SK-N-SH treated with all-trans-retinoic acid at 6 μM for 48 hours (cell line): ENCODE measurements around the gene NFKBIB.
"Not testable (repeated sequence)": the region's sequence is repeated elsewhere in the genome, so short reads cannot be mapped to it uniquely, and the experiment has no call there.

Experiments used
- ATAC-seq: fragments of 200-7000 bp; cut with Tn5 transposase; 3 replicates; pipeline ENCODE4 v1.9.1; 2020; ENCODE audit warnings: mild to moderate bottlenecking, moderate library complexity
- ARNTL ChIP-seq: fragments of 450-650 bp; formaldehyde crosslinking; IDR thresholded peaks from 2 replicates; pipeline ENCODE4 v1.5.0; 2020; ENCODE audit warnings: low read depth, mild to moderate bottlenecking, moderate library complexity, borderline replicate concordance
- BACH2 ChIP-seq: fragments of 250-450 bp; sonication (Bioruptor Pico); IDR thresholded peaks from 2 replicates; pipeline ENCODE4 v1.9.0; 2021; ENCODE audit warnings: mild to moderate bottlenecking, borderline replicate concordance
- CREB5 ChIP-seq: fragments of 250-450 bp; sonication (Bioruptor Pico); IDR thresholded peaks from 2 replicates; pipeline ENCODE4 v1.5.1; 2020; ENCODE audit warnings: low read depth, mild to moderate bottlenecking, moderate library complexity
- CSDC2 ChIP-seq: fragments of 250-450 bp; sonication (Bioruptor Pico); IDR thresholded peaks from 2 replicates; pipeline ENCODE4 v1.5.0; 2020; ENCODE audit warnings: mild to moderate bottlenecking, moderate library complexity
- CSRNP3 ChIP-seq: fragments of 250-450 bp; sonication (Bioruptor Pico); IDR thresholded peaks from 2 replicates; pipeline ENCODE4 v1.5.1; 2021; ENCODE audit warnings: mild to moderate bottlenecking, moderate library complexity
- ESRRG ChIP-seq: fragments of 250-450 bp; sonication (Bioruptor Pico); IDR thresholded peaks from 2 replicates; pipeline ENCODE4 v1.6.1; 2021; ENCODE audit warnings: mild to moderate bottlenecking
- GLIS3 ChIP-seq: fragments of 250-450 bp; sonication (Bioruptor Pico); IDR thresholded peaks from 2 replicates; pipeline ENCODE4 v1.5.0; 2020; ENCODE audit warnings: mild to moderate bottlenecking, moderate library complexity
- ISL1 ChIP-seq: fragments of 250-450 bp; sonication (Bioruptor Pico); IDR thresholded peaks from 2 replicates; pipeline ENCODE4 v2.1.2; 2022; ENCODE audit warnings: mild to moderate bottlenecking, moderate library complexity
- OSR1 ChIP-seq: fragments of 250-450 bp; sonication (Bioruptor Pico); IDR thresholded peaks from 2 replicates; pipeline ENCODE4 v1.8.0; 2022; ENCODE audit warnings: moderate library complexity, mild to moderate bottlenecking, inconsistent platforms
- PATZ1 ChIP-seq: fragments of 250-450 bp; sonication (Bioruptor Pico); IDR thresholded peaks from 2 replicates; pipeline ENCODE4 v1.8.0; 2020; ENCODE audit warnings: mild to moderate bottlenecking, moderate library complexity, borderline replicate concordance
- POU6F1 ChIP-seq: fragments of 250-450 bp; sonication (Bioruptor Pico); IDR thresholded peaks from 2 replicates; pipeline ENCODE4 v1.8.0; 2021; ENCODE audit warnings: low read depth, mild to moderate bottlenecking, moderate library complexity, borderline replicate concordance
- PPARA ChIP-seq: fragments of 250-450 bp; sonication (Bioruptor Pico); IDR thresholded peaks from 2 replicates; pipeline ENCODE4 v1.5.0; 2020; ENCODE audit warnings: mild to moderate bottlenecking, borderline replicate concordance
- RARB ChIP-seq: fragments of 250-450 bp; sonication (Bioruptor Pico); IDR thresholded peaks from 2 replicates; pipeline ENCODE4 v1.8.0; 2021; ENCODE audit warnings: mild to moderate bottlenecking, moderate library complexity
- SNAI2 ChIP-seq: fragments of 250-450 bp; sonication (Bioruptor Pico); IDR thresholded peaks from 2 replicates; pipeline ENCODE4 v1.5.0; 2020; ENCODE audit warnings: mild to moderate bottlenecking, moderate library complexity
- TCF4 ChIP-seq: fragments of 250-450 bp; sonication (Bioruptor Pico); IDR thresholded peaks from 2 replicates; pipeline ENCODE4 v1.8.0; 2021; ENCODE audit warnings: mild to moderate bottlenecking, moderate library complexity, borderline replicate concordance
- TOX ChIP-seq: fragments of 250-450 bp; sonication (Bioruptor Pico); IDR thresholded peaks from 2 replicates; pipeline ENCODE4 v1.8.0; 2021; ENCODE audit warnings: mild to moderate bottlenecking, moderate library complexity, borderline replicate concordance
- TSHZ2 ChIP-seq: fragments of 250-450 bp; sonication (Bioruptor Pico); IDR thresholded peaks from 2 replicates; pipeline ENCODE4 v1.5.0; 2020; ENCODE audit warnings: mild to moderate bottlenecking, moderate library complexity
- ZC3H10 ChIP-seq: fragments of 250-450 bp; sonication (Bioruptor Pico); IDR thresholded peaks from 2 replicates; pipeline ENCODE4 v1.5.1; 2021; ENCODE audit warnings: mild to moderate bottlenecking, moderate library complexity
- ZFP3 ChIP-seq: fragments of 250-450 bp; sonication (Bioruptor Pico); IDR thresholded peaks from 2 replicates; pipeline ENCODE4 v1.5.0; 2020; ENCODE audit warnings: mild to moderate bottlenecking, moderate library complexity
- ZFP30 ChIP-seq: fragments of 450-650 bp; formaldehyde crosslinking; IDR thresholded peaks from 2 replicates; pipeline ENCODE4 v1.5.0; 2022; ENCODE audit warnings: mild to moderate bottlenecking, moderate library complexity
- ZNF565 ChIP-seq: fragments of 450-650 bp; formaldehyde crosslinking; conservative IDR thresholded peaks from 2 replicates; pipeline ENCODE4 v1.5.0; 2020; ENCODE audit warnings: low read depth, mild to moderate bottlenecking, moderate library complexity
- ZNF70 ChIP-seq: fragments of 450-650 bp; formaldehyde crosslinking; IDR thresholded peaks from 2 replicates; pipeline ENCODE4 v1.5.0; 2020; ENCODE audit warnings: mild to moderate bottlenecking, moderate library complexity
- ZNF8 ChIP-seq: fragments of 450-650 bp; formaldehyde crosslinking; IDR thresholded peaks from 2 replicates; pipeline ENCODE4 v1.5.0; 2020; ENCODE audit warnings: mild to moderate bottlenecking, moderate library complexity

NFKBIB gene

GRCh38 chr19:38856813-38857212, 43.0 kb upstream of the NFKBIB start:
- TF ChIP-seq PATZ1: no peak
- TF ChIP-seq CSDC2 (CRISPR knock-in tag): no peak
- TF ChIP-seq, all 23 proteins: peak for 0
- ATAC-seq: no peak

GRCh38 chr19:38859631-38860204, 40.1 kb upstream of the NFKBIB start:
- ATAC-seq: not testable (repeated sequence)

- no peak for ATAC-seq
- TF ChIP-seq ESRRG (CRISPR knock-in tag) (no peak), PPARA (no peak)
- TF ChIP-seq, all 23 proteins: peak for 0
These were observed 38.4 kb upstream of the NFKBIB start for GRCh38 chr19:38861368-38861767.

GRCh38 chr19:38862321-38863059, 37.3 kb upstream of the NFKBIB start:
- ATAC-seq: peak; percentile 90
- TF ChIP-seq ISL1 (CRISPR knock-in tag) (peak; percentile 88), CSRNP3 (CRISPR knock-in tag) (no peak), POU6F1 (CRISPR knock-in tag) (no peak), PPARA (peak; percentile 15; the same call in 1 of the 2 replicates), PATZ1 (no peak), GLIS3 (no peak), TOX (CRISPR knock-in tag) (no peak), ZNF8 (peak; percentile 46; the same call in 1 of the 2 replicates), TSHZ2 (CRISPR knock-in tag) (peak; percentile 91), ARNTL (peak; percentile 53; the same call in 1 of the 2 replicates), ZC3H10 (CRISPR knock-in tag) (no peak), ZFP30 (CRISPR knock-in tag) (no peak), ZNF565 (no peak), SNAI2 (CRISPR knock-in tag) (peak; percentile 99), OSR1 (no peak), ESRRG (CRISPR knock-in tag) (0 out of 2 replicates have a peak, but pooled peaks have one; percentile 32), CREB5 (CRISPR knock-in tag) (no peak), ZNF70 (CRISPR knock-in tag) (peak; percentile 53; the same call in 1 of the 2 replicates), BACH2 (no peak), CSDC2 (CRISPR knock-in tag) (no peak), ZFP3 (CRISPR knock-in tag) (no peak), TCF4 (peak; percentile 94), RARB (CRISPR knock-in tag) (no peak)
- TF ChIP-seq, all 23 proteins: peak for 9
